Measurements from ENCODE around the gene NECTIN1.

The NECTIN1 gene

GRCh38 chr11:119708384-119708783, 20.6 kb downstream of the NECTIN1 start:
- Histone ChIP-seq H2BK12ac (ENCODE audit: low read length) (no peak overlapping the region), H3K27ac (ENCODE audit: low read depth, low read length) (no peak overlapping the region), H3K4me3 (ENCODE audit: low read depth, low read length) (no peak overlapping the region), H3K18ac (ENCODE audit: low read length) (no peak overlapping the region), H4K91ac (ENCODE audit: low read depth, low read length) (no peak overlapping the region), H3K9me3 (ENCODE audit: insufficient read depth, low read depth, low read length) (no peaks in the 10 kb centered on the region), H4K12ac (ENCODE audit: low read depth, low read length) (no peak overlapping the region), H4K8ac (ENCODE audit: low read depth, low read length) (no peak overlapping the region), H3K27me3 (ENCODE audit: insufficient read depth, low read length) (no peaks in the 10 kb centered on the region), H3K23ac (ENCODE audit: low read length) (no peak overlapping the region), H2BK120ac (ENCODE audit: insufficient read depth, low read length, poor library complexity) (no peak overlapping the region), H3K36me3 (ENCODE audit: control insufficient read depth in 1 of 2, insufficient read depth in 2 of 2, low read length in 2 of 2) (no peaks in the 10 kb centered on the region), H3K79me2 (ENCODE audit: control insufficient read depth, insufficient read depth, low read length, poor library complexity) (no peaks in the 10 kb centered on the region), H3K9ac (ENCODE audit: low read length) (no peak overlapping the region), H2BK5ac (ENCODE audit: low read depth, low read length, poor library complexity) (no peak overlapping the region), H3K14ac (ENCODE audit: low read length) (no peak overlapping the region), H2AFZ (ENCODE audit: insufficient read depth, low read length, poor library complexity) (no peak overlapping the region), H3K4me1 (ENCODE audit: control insufficient read depth in 1 of 2, insufficient read depth in 2 of 2, low read length in 2 of 2) (peaks cover under 1% of the 10 kb centered on the region in 2 experiments), H3K79me1 (ENCODE audit: low read length) (no peaks in the 10 kb centered on the region), H3K4me2 (ENCODE audit: low read length) (no peak overlapping the region), H3K4ac (ENCODE audit: low read depth, low read length) (no peak overlapping the region), H2AK5ac (ENCODE audit: low read length) (no peak overlapping the region)
- no peak for DNase-seq
- no CpG with 5 or more reads among the region's 9 CpGs for WGBS (ENCODE audit: extremely low coverage, insufficient coverage, insufficient read length)

- H3K27me3 ChIP-seq (ENCODE audit: insufficient read depth, low read length): no peaks in the 10 kb centered on the region
- H4K8ac ChIP-seq (ENCODE audit: low read depth, low read length): no peak overlapping the region
- no peak overlapping the region for H4K91ac ChIP-seq (ENCODE audit: low read depth, low read length)
- no peaks in the 10 kb centered on the region for H3K79me1 ChIP-seq (ENCODE audit: low read length)
- H3K9me3 ChIP-seq (ENCODE audit: insufficient read depth, low read depth, low read length): no peaks in the 10 kb centered on the region
- H3K27ac ChIP-seq (ENCODE audit: low read depth, low read length): no peak overlapping the region
- H3K4me2 ChIP-seq (ENCODE audit: low read length): no peak overlapping the region
- no peak overlapping the region for H2AFZ ChIP-seq (ENCODE audit: insufficient read depth, low read length, poor library complexity)
- no peak overlapping the region for H3K18ac ChIP-seq (ENCODE audit: low read length)
- DNase-seq: no peak
- no peak overlapping the region for H3K4ac ChIP-seq (ENCODE audit: low read depth, low read length)
- no peak overlapping the region for H2BK120ac ChIP-seq (ENCODE audit: insufficient read depth, low read length, poor library complexity)
- no peak overlapping the region for H2BK5ac ChIP-seq (ENCODE audit: low read depth, low read length, poor library complexity)
- no peaks in the 10 kb centered on the region for H3K79me2 ChIP-seq (ENCODE audit: control insufficient read depth, insufficient read depth, low read length, poor library complexity)
- no CpG with 5 or more reads among the region's 2 CpGs for WGBS (ENCODE audit: extremely low coverage, insufficient coverage, insufficient read length)
- peaks cover 0 to 2% of the 10 kb centered on the region in 2 experiments for H3K4me1 ChIP-seq (ENCODE audit: control insufficient read depth in 1 of 2, insufficient read depth in 2 of 2, low read length in 2 of 2)
- no peak overlapping the region for H2AK5ac ChIP-seq (ENCODE audit: low read length)
- H4K12ac ChIP-seq (ENCODE audit: low read depth, low read length): no peak overlapping the region
- H3K23ac ChIP-seq (ENCODE audit: low read length): no peak overlapping the region
- H3K36me3 ChIP-seq (ENCODE audit: control insufficient read depth in 1 of 2, insufficient read depth in 2 of 2, low read length in 2 of 2): no peaks in the 10 kb centered on the region
- H3K4me3 ChIP-seq (ENCODE audit: low read depth, low read length): no peak overlapping the region
- H2BK12ac ChIP-seq (ENCODE audit: low read length): no peak overlapping the region
- no peak overlapping the region for H3K9ac ChIP-seq (ENCODE audit: low read length)
- no peak overlapping the region for H3K14ac ChIP-seq (ENCODE audit: low read length)
Measured at GRCh38 chr11:119706887-119707286, 22.1 kb downstream of the NECTIN1 start.

- Histone ChIP-seq H4K12ac (ENCODE audit: low read depth, low read length) (no peak overlapping the region), H3K27me3 (ENCODE audit: insufficient read depth, low read length) (no peaks in the 10 kb centered on the region), H4K8ac (ENCODE audit: low read depth, low read length) (no peak overlapping the region), H2AFZ (ENCODE audit: insufficient read depth, low read length, poor library complexity) (no peak overlapping the region), H3K23ac (ENCODE audit: low read length) (no peak overlapping the region), H3K36me3 (ENCODE audit: control insufficient read depth in 1 of 2, insufficient read depth in 2 of 2, low read length in 2 of 2) (no peaks in the 10 kb centered on the region), H3K79me1 (ENCODE audit: low read length) (no peaks in the 10 kb centered on the region), H3K9ac (ENCODE audit: low read length) (no peak overlapping the region), H3K4me1 (ENCODE audit: control insufficient read depth in 1 of 2, insufficient read depth in 2 of 2, low read length in 2 of 2) (peaks cover 0 to 2% of the 10 kb centered on the region in 2 experiments), H2BK5ac (ENCODE audit: low read depth, low read length, poor library complexity) (no peak overlapping the region), H2BK12ac (ENCODE audit: low read length) (no peak overlapping the region), H3K18ac (ENCODE audit: low read length) (no peak overlapping the region), H4K91ac (ENCODE audit: low read depth, low read length) (no peak overlapping the region), H3K27ac (ENCODE audit: low read depth, low read length) (no peak overlapping the region), H3K14ac (ENCODE audit: low read length) (no peak overlapping the region), H2AK5ac (ENCODE audit: low read length) (no peak overlapping the region), H2BK120ac (ENCODE audit: insufficient read depth, low read length, poor library complexity) (no peak overlapping the region), H3K79me2 (ENCODE audit: control insufficient read depth, insufficient read depth, low read length, poor library complexity) (no peaks in the 10 kb centered on the region), H3K4me2 (ENCODE audit: low read length) (no peak overlapping the region), H3K9me3 (ENCODE audit: insufficient read depth, low read depth, low read length) (no peaks in the 10 kb centered on the region), H3K4ac (ENCODE audit: low read depth, low read length) (no peak overlapping the region), H3K4me3 (ENCODE audit: low read depth, low read length) (no peak overlapping the region)
- WGBS (ENCODE audit: extremely low coverage, insufficient coverage, insufficient read length): no CpG with 5 or more reads among the region's 7 CpGs
- DNase-seq: no peak
Measured at GRCh38 chr11:119706029-119706428, 23.0 kb downstream of the NECTIN1 start.

- H3K4me1 ChIP-seq (ENCODE audit: control insufficient read depth in 1 of 2, insufficient read depth in 2 of 2, low read length in 2 of 2): peaks cover 0 to 2% of the 10 kb centered on the region in 2 experiments
- no peak overlapping the region for H2BK12ac ChIP-seq (ENCODE audit: low read length)
- no peak overlapping the region for H3K4ac ChIP-seq (ENCODE audit: low read depth, low read length)
- no peak overlapping the region for H3K23ac ChIP-seq (ENCODE audit: low read length)
- H2BK120ac ChIP-seq (ENCODE audit: insufficient read depth, low read length, poor library complexity): no peak overlapping the region
- no peak overlapping the region for H2AK5ac ChIP-seq (ENCODE audit: low read length)
- no peaks in the 10 kb centered on the region for H3K79me1 ChIP-seq (ENCODE audit: low read length)
- no peak overlapping the region for H3K18ac ChIP-seq (ENCODE audit: low read length)
- H3K14ac ChIP-seq (ENCODE audit: low read length): no peak overlapping the region
- peaks cover 0 to 2% of the 10 kb centered on the region in 2 experiments for H3K36me3 ChIP-seq (ENCODE audit: control insufficient read depth in 1 of 2, insufficient read depth in 2 of 2, low read length in 2 of 2)
- no peak overlapping the region for H4K8ac ChIP-seq (ENCODE audit: low read depth, low read length)
- no peak overlapping the region for H3K4me2 ChIP-seq (ENCODE audit: low read length)
- no peak for DNase-seq
- H4K12ac ChIP-seq (ENCODE audit: low read depth, low read length): no peak overlapping the region
- H2AFZ ChIP-seq (ENCODE audit: insufficient read depth, low read length, poor library complexity): no peak overlapping the region
- no peak overlapping the region for H3K27ac ChIP-seq (ENCODE audit: low read depth, low read length)
- H3K9ac ChIP-seq (ENCODE audit: low read length): no peak overlapping the region
- H3K79me2 ChIP-seq (ENCODE audit: control insufficient read depth, insufficient read depth, low read length, poor library complexity): no peaks in the 10 kb centered on the region
- no peak overlapping the region for H4K91ac ChIP-seq (ENCODE audit: low read depth, low read length)
- no peaks in the 10 kb centered on the region for H3K27me3 ChIP-seq (ENCODE audit: insufficient read depth, low read length)
- H3K9me3 ChIP-seq (ENCODE audit: insufficient read depth, low read depth, low read length): no peaks in the 10 kb centered on the region
- H3K4me3 ChIP-seq (ENCODE audit: low read depth, low read length): no peak overlapping the region
- WGBS (ENCODE audit: extremely low coverage, insufficient coverage, insufficient read length): no CpG with 5 or more reads among the region's 9 CpGs
- H2BK5ac ChIP-seq (ENCODE audit: low read depth, low read length, poor library complexity): no peak overlapping the region
Measured at GRCh38 chr11:119705362-119705761, 23.6 kb downstream of the NECTIN1 start.

Data from trophoblast cell (in vitro differentiated cells and primary cell).